Cardiac fibroblast (primary cell): ENCODE data around the gene TREML2.

Source experiments
- DNase-seq, 2 donors: peaks; one replicate each; pipeline versions ENCODE4 v3.0.0 to v3.0.0-alpha.2; 2010; ENCODE audit warnings: low read depth in 2 of 2
- H3K4me3 ChIP-seq, 2 donors: replicated peaks in 1 of 2; 1 replicate in 1 of 2; 2 replicates in 1 of 2; pipeline ENCODE4 v1.5.1; 2011; ENCODE audit warnings: low read depth in 2 of 2, low read length in 2 of 2, mild to moderate bottlenecking in 2 of 2, moderate library complexity in 1 of 2
- CTCF ChIP-seq: IDR thresholded peaks from one replicate; pipeline ENCODE4 v1.5.1; 2011; ENCODE audit warnings: low read depth, mild to moderate bottlenecking, low read length, inconsistent platforms

TREML2 gene

GRCh38 chr6:41209547-41210320, 8.8 kb upstream of the TREML2 start:
- no peak for DNase-seq
- no peak overlapping the region for H3K4me3 ChIP-seq
- TF ChIP-seq CTCF, result no peak

- no peak for DNase-seq
- no peak for TF ChIP-seq CTCF
- H3K4me3 ChIP-seq, result no peak overlapping the region
Observed at GRCh38 chr6:41208439-41209106, 7.6 kb upstream of the TREML2 start.

- no peak overlapping the region for H3K4me3 ChIP-seq
- DNase-seq, result no peak
- no peak for TF ChIP-seq CTCF
Observed at GRCh38 chr6:41204156-41204555, 3.2 kb upstream of the TREML2 start.

GRCh38 chr6:41201764-41202173, 820 bp upstream of the TREML2 start:
- no peak overlapping the region for H3K4me3 ChIP-seq
- no peak for DNase-seq
- no peak for TF ChIP-seq CTCF

GRCh38 chr6:41200296-41200900, 551 bp downstream of the TREML2 start:
- peak; percentile 34 to 46 for DNase-seq
- H3K4me3 ChIP-seq, result no peak overlapping the region
- no peak for TF ChIP-seq CTCF

GRCh38 chr6:41199552-41200246, 1.2 kb downstream of the TREML2 start:
- no peak for TF ChIP-seq CTCF
- DNase-seq, result no peak
- no peak overlapping the region for H3K4me3 ChIP-seq
